Measurements from ENCODE around the gene MYT1.

DNA sequence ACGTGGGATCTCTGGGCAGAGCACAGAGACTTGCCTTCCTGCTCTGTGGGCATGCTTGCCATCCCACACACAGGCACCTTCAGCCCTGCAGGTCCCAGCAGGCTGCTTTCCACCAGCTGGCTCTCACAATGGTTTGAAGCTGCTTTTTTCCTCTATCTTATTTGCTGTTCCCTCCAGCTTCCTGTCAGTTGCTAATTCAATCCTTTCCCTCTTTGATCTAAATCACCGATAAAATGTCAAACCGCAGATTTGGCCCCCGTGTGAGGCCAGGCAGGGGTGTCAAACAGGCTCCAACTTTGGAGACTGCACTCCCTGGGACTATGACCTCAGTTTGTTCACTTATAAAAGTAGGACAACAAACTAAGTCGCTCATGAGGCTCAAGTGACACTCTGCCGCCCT, 50.7 kb downstream of the MYT1 start:
- TF ChIP-seq, protein P1, sequence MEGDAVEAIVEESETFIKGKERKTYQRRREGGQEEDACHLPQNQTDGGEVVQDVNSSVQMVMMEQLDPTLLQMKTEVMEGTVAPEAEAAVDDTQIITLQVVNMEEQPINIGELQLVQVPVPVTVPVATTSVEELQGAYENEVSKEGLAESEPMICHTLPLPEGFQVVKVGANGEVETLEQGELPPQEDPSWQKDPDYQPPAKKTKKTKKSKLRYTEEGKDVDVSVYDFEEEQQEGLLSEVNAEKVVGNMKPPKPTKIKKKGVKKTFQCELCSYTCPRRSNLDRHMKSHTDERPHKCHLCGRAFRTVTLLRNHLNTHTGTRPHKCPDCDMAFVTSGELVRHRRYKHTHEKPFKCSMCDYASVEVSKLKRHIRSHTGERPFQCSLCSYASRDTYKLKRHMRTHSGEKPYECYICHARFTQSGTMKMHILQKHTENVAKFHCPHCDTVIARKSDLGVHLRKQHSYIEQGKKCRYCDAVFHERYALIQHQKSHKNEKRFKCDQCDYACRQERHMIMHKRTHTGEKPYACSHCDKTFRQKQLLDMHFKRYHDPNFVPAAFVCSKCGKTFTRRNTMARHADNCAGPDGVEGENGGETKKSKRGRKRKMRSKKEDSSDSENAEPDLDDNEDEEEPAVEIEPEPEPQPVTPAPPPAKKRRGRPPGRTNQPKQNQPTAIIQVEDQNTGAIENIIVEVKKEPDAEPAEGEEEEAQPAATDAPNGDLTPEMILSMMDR (IDR thresholded peaks at IDR 0.05) = no peak
- TF ChIP-seq POLR2AphosphoS5 (IDR thresholded peaks at IDR 0.05; ENCODE audit: insufficient read depth in 1 of 2, low read depth in 1 of 2) = no peak
